MCF 10A (cell line): ENCODE data around the gene EHD4. TPM values are rescaled to one million over a fixed set of nuclear protein-coding genes. Genes with fewer than 3 reads are reported as not detected.

Experiments used
- BruUV-seq: library from RNA; stranded (reverse); fragments of 400-500 nt; replicated peaks from 2 replicates; lab custom pipeline; 2021; lab: Mats Ljungman, UMichigan
- CTCF ChIA-PET: fragments of 300-600 bp; sonication (Branson Sonifier 250); formaldehyde crosslinking; extraction: SDS; loops from one replicate; lab custom pipeline; 2021; ENCODE audit warnings: antibody characterized with exemption, inconsistent platforms; lab: Yijun Ruan, JAX
- POLR2A ChIA-PET: fragments of 300-600, 350-650 bp; sonication (Branson Sonifier 250); formaldehyde crosslinking; extraction: SDS; loops from one replicate; lab custom pipeline; 2020; ENCODE audit warnings: antibody characterized with exemption, inconsistent platforms; lab: Yijun Ruan, JAX
- DNase-seq: peaks from one replicate; pipeline ENCODE4 v3.0.0-alpha.2; 2018; ENCODE audit not compliant: unreplicated experiment
- H3K27ac Mint-ChIP-seq: one replicate; pipeline ENCODE4 v1.8.0; 2022; ENCODE audit warnings: mild to moderate bottlenecking, low read depth, mixed read lengths; ENCODE audit not compliant: unreplicated experiment
- H3K27me3 Mint-ChIP-seq: one replicate; pipeline ENCODE4 v1.8.0; 2022; ENCODE audit warnings: mixed read lengths; ENCODE audit not compliant: insufficient read depth, unreplicated experiment
- H3K36me3 Mint-ChIP-seq: one replicate; pipeline ENCODE4 v1.8.0; 2022; ENCODE audit warnings: mild to moderate bottlenecking, moderate library complexity, mixed read lengths; ENCODE audit not compliant: insufficient read depth, unreplicated experiment
- H3K4me1 Mint-ChIP-seq: one replicate; pipeline ENCODE4 v1.8.0; 2022; ENCODE audit warnings: mixed read lengths; ENCODE audit not compliant: insufficient read depth, unreplicated experiment
- H3K4me3 Mint-ChIP-seq: one replicate; pipeline ENCODE4 v1.8.0; 2022; ENCODE audit warnings: mild to moderate bottlenecking, moderate library complexity, mixed read lengths; ENCODE audit not compliant: unreplicated experiment
- H3K9me3 Mint-ChIP-seq: one replicate; pipeline ENCODE4 v1.8.0; 2022; ENCODE audit warnings: mixed read lengths; ENCODE audit not compliant: unreplicated experiment
- CTCF ChIP-seq: fragments of 200-600 bp; IDR thresholded peaks from one replicate; pipeline ENCODE4 v1.8.0; 2022; ENCODE audit warnings: antibody characterized with exemption, mild to moderate bottlenecking; ENCODE audit not compliant: unreplicated experiment
- intact Hi-C: fragments of 100-400 bp; cut with micrococcal nuclease; formaldehyde crosslinking; loops from 2 replicates; pipeline ENCODE4 v1.14.1; 2022
- total RNA-seq: library from RNA; stranded (reverse); gene quantifications from 2 replicates; pipeline ENCODE4 v1.2.3, GENCODE V29; 2022

Gene EHD4
- total RNA-seq, 1 experiment from 2014 or later: 27.1 TPM

- no peaks in the 10 kb centered on the region for H3K36me3 Mint-ChIP-seq
- ChIA-PET CTCF (interaction anchor here (1.0 to 2.2 kb wide), 4 partner anchors 12 to 86 kb away, joined by 3 to 10 read pairs (median 5); no protein-coding TSS in a partner anchor), POLR2A (interaction anchor here (0.6 to 4.0 kb wide), 25 partner anchors 11 to 301 kb away, joined by 3 to 25 read pairs (median 6); partner anchors contain the start of genes GANC, MAPKBP1 and TMEM87A)
- intact Hi-C loops: loop anchor here (1.0 to 5.0 kb wide), 4 partner anchors 42 to 200 kb away; partner anchors contain the start of genes JMJD7 and MAPKBP1
- TF ChIP-seq CTCF: no peak
- H3K9me3 Mint-ChIP-seq: no peaks in the 10 kb centered on the region
- BruUV-seq: no TSS peak
- DNase-seq: no peak
- H3K4me1 Mint-ChIP-seq: peaks cover 40% of the 10 kb centered on the region
- no peak overlapping the region for H3K27ac Mint-ChIP-seq
- no peaks in the 10 kb centered on the region for H3K27me3 Mint-ChIP-seq
- peak overlapping the region; percentile 82 for H3K4me3 Mint-ChIP-seq
These were observed 483 bp downstream of the EHD4 start for GRCh38 chr15:41971895-41972252.

- H3K27ac Mint-ChIP-seq: no peak overlapping the region
- intact Hi-C loops: loop anchor here (5.0 kb wide), 3 partner anchors 86 to 199 kb away; partner anchors contain the start of genes JMJD7 and MAPKBP1
- ChIA-PET POLR2A (interaction anchor here (0.7 to 4.0 kb wide), 14 partner anchors 9 to 302 kb away, joined by 3 to 25 read pairs (median 6); partner anchors contain the start of genes GANC, MAPKBP1 and TMEM87A), CTCF (interaction anchor here (0.7 to 1.7 kb wide), 3 partner anchors 14 to 198 kb away, joined by 3 to 7 read pairs (median 7); partner anchors contain the start of gene MAPKBP1)
- H3K9me3 Mint-ChIP-seq: no peaks in the 10 kb centered on the region
- peak overlapping the region; percentile 82 for H3K4me3 Mint-ChIP-seq
- H3K36me3 Mint-ChIP-seq: no peaks in the 10 kb centered on the region
- DNase-seq: peak; percentile 57
- H3K27me3 Mint-ChIP-seq: no peaks in the 10 kb centered on the region
- TF ChIP-seq CTCF: no peak
- peaks cover 40% of the 10 kb centered on the region for H3K4me1 Mint-ChIP-seq
- TSS peak; percentile 49 for BruUV-seq
These were observed 1.1 kb downstream of the EHD4 start for GRCh38 chr15:41971089-41971894.

GRCh38 chr15:41970456-41970855, 1.9 kb downstream of the EHD4 start:
- no peaks in the 10 kb centered on the region for H3K27me3 Mint-ChIP-seq

More at GRCh38 chr15:41970456-41970855, 1.9 kb downstream of the EHD4 start:
- no peak for DNase-seq
- ChIA-PET CTCF (interaction anchor here (0.7 to 1.7 kb wide), 4 partner anchors 15 to 197 kb away, joined by 3 to 7 read pairs (median 5); partner anchors contain the start of gene MAPKBP1), POLR2A (interaction anchor here (0.8 to 3.6 kb wide), 5 partner anchors 9 to 305 kb away, joined by 3 to 24 read pairs (median 3); no protein-coding TSS in a partner anchor)
- Mint-ChIP-seq H3K4me1 (peaks cover 46% of the 10 kb centered on the region), H3K36me3 (no peaks in the 10 kb centered on the region), H3K9me3 (no peaks in the 10 kb centered on the region), H3K4me3 (peak overlapping the region; percentile 31), H3K27ac (peak overlapping the region; percentile 66)
- intact Hi-C loops: loop anchor here (5.0 kb wide), 3 partner anchors 87 to 198 kb away; partner anchors contain the start of genes JMJD7 and MAPKBP1
- BruUV-seq: no TSS peak
- TF ChIP-seq CTCF: no peak
